Nephron (organoid): ENCODE data around the gene PAQR6.

Experiments
- H3K27ac Mint-ChIP-seq, 3 experiments: 2 replicates each; pipeline ENCODE4 v1.8.0; 2020; ENCODE audit warnings: mixed read lengths in 3 of 3, mild to moderate bottlenecking in 2 of 3, moderate library complexity in 1 of 3
- H3K27me3 Mint-ChIP-seq: 2 replicates; pipeline ENCODE4 v1.8.0; 2021; ENCODE audit warnings: low read depth, mild to moderate bottlenecking, moderate library complexity, mixed read lengths
- H3K36me3 Mint-ChIP-seq: 2 replicates; pipeline ENCODE4 v1.8.0; 2020; ENCODE audit warnings: low read depth, mixed read lengths
- H3K4me1 Mint-ChIP-seq: 2 replicates; pipeline ENCODE4 v1.8.0; 2020; ENCODE audit warnings: mixed read lengths
- H3K4me3 Mint-ChIP-seq, 3 experiments: 2 replicates each; pipeline ENCODE4 v1.8.0; 2020; ENCODE audit warnings: mild to moderate bottlenecking in 3 of 3, mixed read lengths in 3 of 3, moderate library complexity in 2 of 3
- H3K9me3 Mint-ChIP-seq: 2 replicates; pipeline ENCODE4 v1.8.0; 2020; ENCODE audit warnings: mixed read lengths
- TF ChIP-seq, protein P1 (sequence below), 3 experiments: fragments of 200-600 bp; sonication (generic); IDR thresholded peaks; one replicate each; pipeline ENCODE4 v1.5.0; 2021; ENCODE audit warnings: antibody characterized with exemption in 3 of 3; ENCODE audit not compliant: unreplicated experiment in 3 of 3

Gene PAQR6

GRCh38 chr1:156211243-156211642 lies 36.6 kb downstream of the PAQR6 start:
- Mint-ChIP-seq H3K27me3 (peaks cover 4% of the 10 kb centered on the region), H3K27ac (peak overlapping the region in 2 of 3 experiments; percentile 70 to 77), H3K9me3 (no peaks in the 10 kb centered on the region), H3K4me3 (peak overlapping the region; percentile 12 to 100 (median 97)), H3K36me3 (peaks cover 35% of the 10 kb centered on the region), H3K4me1 (peaks cover 22% of the 10 kb centered on the region)
- TF ChIP-seq, protein P1, sequence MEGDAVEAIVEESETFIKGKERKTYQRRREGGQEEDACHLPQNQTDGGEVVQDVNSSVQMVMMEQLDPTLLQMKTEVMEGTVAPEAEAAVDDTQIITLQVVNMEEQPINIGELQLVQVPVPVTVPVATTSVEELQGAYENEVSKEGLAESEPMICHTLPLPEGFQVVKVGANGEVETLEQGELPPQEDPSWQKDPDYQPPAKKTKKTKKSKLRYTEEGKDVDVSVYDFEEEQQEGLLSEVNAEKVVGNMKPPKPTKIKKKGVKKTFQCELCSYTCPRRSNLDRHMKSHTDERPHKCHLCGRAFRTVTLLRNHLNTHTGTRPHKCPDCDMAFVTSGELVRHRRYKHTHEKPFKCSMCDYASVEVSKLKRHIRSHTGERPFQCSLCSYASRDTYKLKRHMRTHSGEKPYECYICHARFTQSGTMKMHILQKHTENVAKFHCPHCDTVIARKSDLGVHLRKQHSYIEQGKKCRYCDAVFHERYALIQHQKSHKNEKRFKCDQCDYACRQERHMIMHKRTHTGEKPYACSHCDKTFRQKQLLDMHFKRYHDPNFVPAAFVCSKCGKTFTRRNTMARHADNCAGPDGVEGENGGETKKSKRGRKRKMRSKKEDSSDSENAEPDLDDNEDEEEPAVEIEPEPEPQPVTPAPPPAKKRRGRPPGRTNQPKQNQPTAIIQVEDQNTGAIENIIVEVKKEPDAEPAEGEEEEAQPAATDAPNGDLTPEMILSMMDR (IDR thresholded peaks at IDR 0.05; ENCODE audit: unreplicated experiment in 3 of 3): no peak

DNA sequence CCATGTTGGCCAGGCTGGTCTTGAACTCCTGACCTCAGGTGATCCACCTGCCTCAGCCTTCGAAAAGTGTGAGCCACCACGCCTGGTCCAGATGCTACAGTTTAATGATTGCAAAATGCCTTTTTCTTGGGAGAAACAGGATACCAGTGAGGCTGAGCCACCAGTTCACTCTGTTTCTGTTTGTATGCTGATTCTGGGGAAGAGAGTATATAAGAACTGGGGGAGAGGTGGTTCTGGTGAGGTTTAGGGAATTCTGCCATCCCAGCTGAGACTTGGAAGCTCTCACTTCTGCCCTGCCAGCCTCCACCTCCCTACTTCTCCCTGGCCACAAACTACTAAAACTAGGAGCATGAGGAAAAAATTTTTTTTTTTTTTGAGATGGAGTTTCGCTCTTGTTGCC lies 43.2 kb downstream of the PAQR6 start:
- TF ChIP-seq, protein P1 (IDR thresholded peaks at IDR 0.05; ENCODE audit: unreplicated experiment in 3 of 3): no peak
- Mint-ChIP-seq H3K4me1 (no peaks in the 10 kb centered on the region), H3K9me3 (no peaks in the 10 kb centered on the region), H3K27me3 (peaks cover 4% of the 10 kb centered on the region), H3K4me3 (no peak overlapping the region), H3K36me3 (peaks cover 31% of the 10 kb centered on the region), H3K27ac (no peak overlapping the region)

DNA sequence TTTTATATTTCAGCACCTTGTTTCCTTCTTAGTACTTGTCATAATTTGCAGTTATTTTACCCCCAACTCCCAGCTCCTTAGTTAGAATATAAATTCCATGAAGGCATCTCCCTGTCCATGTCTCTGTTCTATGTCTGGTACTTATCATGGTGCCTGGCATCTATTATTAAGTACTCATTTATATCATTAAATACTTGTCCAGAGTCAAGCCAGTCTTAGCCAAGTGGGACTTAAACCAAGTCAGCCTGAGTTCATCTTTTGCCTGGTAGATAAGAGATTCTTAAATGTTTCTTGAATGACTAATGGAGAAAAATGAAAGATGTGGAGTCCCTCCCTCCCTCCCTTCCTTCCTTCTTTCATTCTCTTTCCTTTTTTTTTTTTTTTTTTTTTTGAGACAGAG lies 44.5 kb downstream of the PAQR6 start:
- H3K4me1 Mint-ChIP-seq: no peaks in the 10 kb centered on the region
- peaks cover 29% of the 10 kb centered on the region for H3K36me3 Mint-ChIP-seq
- TF ChIP-seq, protein P1 (IDR thresholded peaks at IDR 0.05; ENCODE audit: unreplicated experiment in 3 of 3): no peak
- H3K27me3 Mint-ChIP-seq: peaks cover 4% of the 10 kb centered on the region
- no peaks in the 10 kb centered on the region for H3K9me3 Mint-ChIP-seq
- no peak overlapping the region for H3K27ac Mint-ChIP-seq
- no peak overlapping the region for H3K4me3 Mint-ChIP-seq

- peaks cover 6% of the 10 kb centered on the region for H3K4me1 Mint-ChIP-seq
- H3K36me3 Mint-ChIP-seq: peaks cover 22% of the 10 kb centered on the region
- TF ChIP-seq, protein P1 (IDR thresholded peaks at IDR 0.05; ENCODE audit: unreplicated experiment in 3 of 3): no peak
- no peak overlapping the region for H3K4me3 Mint-ChIP-seq
- H3K27me3 Mint-ChIP-seq: no peaks in the 10 kb centered on the region
- no peaks in the 10 kb centered on the region for H3K9me3 Mint-ChIP-seq
- peak overlapping the region in 1 of 3 experiments; percentile 95 for H3K27ac Mint-ChIP-seq
Observed at GRCh38 chr1:156200044-156200443, 47.8 kb downstream of the PAQR6 start.

DNA sequence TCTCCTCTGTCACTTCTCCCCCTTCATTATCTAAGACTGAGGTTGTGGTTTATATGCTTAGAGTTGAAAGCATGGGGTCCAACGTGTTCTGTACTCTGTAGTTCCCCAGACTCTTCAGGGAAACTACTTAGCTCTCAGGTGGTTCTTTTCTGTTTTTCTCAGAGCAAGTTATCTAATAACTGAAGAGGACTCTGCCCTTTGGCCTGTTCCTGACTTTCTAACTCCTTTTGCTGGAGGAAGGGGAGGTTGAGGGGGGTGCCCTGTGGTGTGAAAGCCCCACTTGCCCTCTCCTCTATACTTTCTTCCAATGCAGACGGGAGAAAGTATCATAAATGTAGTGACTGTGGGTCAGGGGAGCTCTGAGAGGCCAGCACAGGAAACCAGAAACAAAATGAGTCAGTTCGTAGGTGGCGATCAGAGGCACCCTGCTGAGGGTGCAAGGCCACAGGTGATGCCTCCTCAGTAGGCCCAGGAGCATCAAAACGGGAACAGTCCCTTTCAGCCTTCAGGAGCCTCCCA lies 49.0 kb downstream of the PAQR6 start:
- peaks cover 13% of the 10 kb centered on the region for H3K4me1 Mint-ChIP-seq
- no peaks in the 10 kb centered on the region for H3K27me3 Mint-ChIP-seq
- H3K9me3 Mint-ChIP-seq: no peaks in the 10 kb centered on the region
- TF ChIP-seq, protein P1 (IDR thresholded peaks at IDR 0.05; ENCODE audit: unreplicated experiment in 3 of 3): no peak
- peaks cover 22% of the 10 kb centered on the region for H3K36me3 Mint-ChIP-seq
- H3K4me3 Mint-ChIP-seq: peak overlapping the region in 1 of 3 experiments; percentile 38
- H3K27ac Mint-ChIP-seq: peak overlapping the region in 2 of 3 experiments; percentile 62 to 95

- TF ChIP-seq, protein P1 (IDR thresholded peaks at IDR 0.05; ENCODE audit: unreplicated experiment in 3 of 3): no peak
- no peaks in the 10 kb centered on the region for H3K9me3 Mint-ChIP-seq
- H3K4me1 Mint-ChIP-seq: peaks cover 18% of the 10 kb centered on the region
- H3K27me3 Mint-ChIP-seq: no peaks in the 10 kb centered on the region
- peak overlapping the region in 2 of 3 experiments; percentile 68 to 91 for H3K4me3 Mint-ChIP-seq
- peaks cover 22% of the 10 kb centered on the region for H3K36me3 Mint-ChIP-seq
- H3K27ac Mint-ChIP-seq: no peak overlapping the region
Observed at GRCh38 chr1:156196445-156196844, 51.4 kb downstream of the PAQR6 start.
